ENCODE measurements around the gene CSTPP1.

Gene CSTPP1

GRCh38 chr11:47028195-47029093 is 91.9 kb downstream of the CSTPP1 start:
- Histone ChIP-seq H3K4ac (ENCODE audit: low read length) (no peak overlapping the region), H3K79me1 (ENCODE audit: low read depth, low read length) (no peaks in the 10 kb centered on the region), H3K9ac (ENCODE audit: low read depth, low read length, poor library complexity) (no peak overlapping the region), H4K91ac (ENCODE audit: low read depth, low read length, poor library complexity) (no peak overlapping the region), H3K4me2 (ENCODE audit: insufficient read depth, low read length, poor library complexity, severe bottlenecking) (no peak overlapping the region), H2BK120ac (ENCODE audit: low read depth, low read length) (no peak overlapping the region), H3K27me3 (ENCODE audit: control insufficient read depth in 3 of 3, insufficient read depth in 3 of 3, low read depth in 1 of 3, low read length in 3 of 3) (no peaks in the 10 kb centered on the region), H2BK15ac (ENCODE audit: low read length) (no peak overlapping the region), H2BK12ac (ENCODE audit: low read length) (no peak overlapping the region), H3K14ac (ENCODE audit: low read length) (no peak overlapping the region), H2AFZ (ENCODE audit: low read length) (no peak overlapping the region), H3K27ac (replicated peaks; ENCODE audit: low read length) (no peak overlapping the region), H2AK5ac (ENCODE audit: low read depth, low read length) (no peak overlapping the region), H3K4me3 (ENCODE audit: low read length in 2 of 2) (no peak overlapping the region), H3K4me1 (ENCODE audit: control insufficient read depth in 2 of 2, insufficient read depth in 1 of 2, low read depth in 1 of 2, low read length in 2 of 2) (peaks cover 3% of the 10 kb centered on the region in 2 donors), H4K8ac (ENCODE audit: low read depth, low read length) (no peak overlapping the region), H3K36me3 (replicated peaks in 1 of 2; ENCODE audit: control insufficient read depth in 2 of 2, insufficient read depth in 2 of 2, low read length in 2 of 2) (no peaks in the 10 kb centered on the region), H3K23ac (ENCODE audit: low read depth, low read length, poor library complexity) (no peak overlapping the region), H2BK5ac (ENCODE audit: low read length) (no peak overlapping the region), H3K9me3 (replicated peaks in 1 of 2; ENCODE audit: control insufficient read depth in 2 of 2, insufficient read depth in 1 of 2, low read depth in 1 of 2, low read length in 2 of 2) (no peaks in the 10 kb centered on the region), H3K18ac (ENCODE audit: low read length) (no peak overlapping the region)
- no peak for DNase-seq (ENCODE audit: low spot score)
- WGBS, 2 donors (ENCODE audit: extremely low coverage in 2 of 2, insufficient read length in 2 of 2, insufficient replicate concordance in 1 of 2): no CpG with 5 or more reads among the region's 9 CpGs

GRCh38 chr11:47033439-47033838 is 96.9 kb downstream of the CSTPP1 start:
- Histone ChIP-seq H3K36me3 (replicated peaks in 1 of 2; ENCODE audit: control insufficient read depth in 2 of 2, insufficient read depth in 2 of 2, low read length in 2 of 2) (no peaks in the 10 kb centered on the region), H3K4me3 (ENCODE audit: low read length in 2 of 2) (no peak overlapping the region), H2BK120ac (ENCODE audit: low read depth, low read length) (no peak overlapping the region), H2BK15ac (ENCODE audit: low read length) (no peak overlapping the region), H4K8ac (ENCODE audit: low read depth, low read length) (no peak overlapping the region), H2AK5ac (ENCODE audit: low read depth, low read length) (no peak overlapping the region), H3K27ac (replicated peaks; ENCODE audit: low read length) (no peak overlapping the region), H4K91ac (ENCODE audit: low read depth, low read length, poor library complexity) (no peak overlapping the region), H3K79me1 (ENCODE audit: low read depth, low read length) (no peaks in the 10 kb centered on the region), H3K23ac (ENCODE audit: low read depth, low read length, poor library complexity) (no peak overlapping the region), H3K4me2 (ENCODE audit: insufficient read depth, low read length, poor library complexity, severe bottlenecking) (no peak overlapping the region), H3K9me3 (replicated peaks in 1 of 2; ENCODE audit: control insufficient read depth in 2 of 2, insufficient read depth in 1 of 2, low read depth in 1 of 2, low read length in 2 of 2) (peaks cover 0 to 15% of the 10 kb centered on the region in 2 donors), H3K9ac (ENCODE audit: low read depth, low read length, poor library complexity) (no peak overlapping the region), H3K4me1 (ENCODE audit: control insufficient read depth in 2 of 2, insufficient read depth in 1 of 2, low read depth in 1 of 2, low read length in 2 of 2) (peaks cover 4 to 6% of the 10 kb centered on the region in 2 donors), H3K4ac (ENCODE audit: low read length) (no peak overlapping the region), H2BK5ac (ENCODE audit: low read length) (no peak overlapping the region), H2BK12ac (ENCODE audit: low read length) (no peak overlapping the region), H2AFZ (ENCODE audit: low read length) (no peak overlapping the region), H3K14ac (ENCODE audit: low read length) (no peak overlapping the region), H3K18ac (ENCODE audit: low read length) (no peak overlapping the region), H3K27me3 (ENCODE audit: control insufficient read depth in 3 of 3, insufficient read depth in 3 of 3, low read depth in 1 of 3, low read length in 3 of 3) (no peaks in the 10 kb centered on the region)
- no CpG with 5 or more reads among the region's 2 CpGs for WGBS, 2 donors (ENCODE audit: extremely low coverage in 2 of 2, insufficient read length in 2 of 2, insufficient replicate concordance in 1 of 2)
- no peak for DNase-seq (ENCODE audit: low spot score)

DNA sequence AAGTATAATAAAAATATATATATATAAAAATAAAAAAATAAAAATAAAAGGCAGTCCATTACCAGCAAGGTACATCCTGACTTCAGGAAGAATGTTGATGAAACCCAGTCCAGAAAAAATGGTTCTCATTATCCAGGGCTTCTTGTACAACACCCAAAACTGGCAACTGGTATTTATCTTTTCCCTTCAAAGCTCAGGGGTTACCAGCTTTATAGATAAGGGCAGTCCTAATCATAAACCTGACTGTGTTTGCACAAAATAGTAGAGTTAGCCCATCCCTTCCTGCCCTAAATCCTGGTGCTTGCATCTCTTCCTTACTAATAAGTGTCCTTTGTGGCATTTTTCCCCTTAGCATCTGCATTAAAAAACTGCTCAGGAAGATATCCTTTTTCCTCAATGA is 97.5 kb downstream of the CSTPP1 start:
- Histone ChIP-seq H3K18ac (ENCODE audit: low read length) (no peak overlapping the region), H2BK15ac (ENCODE audit: low read length) (no peak overlapping the region), H3K9ac (ENCODE audit: low read depth, low read length, poor library complexity) (no peak overlapping the region), H2BK12ac (ENCODE audit: low read length) (no peak overlapping the region), H3K14ac (ENCODE audit: low read length) (no peak overlapping the region), H4K8ac (ENCODE audit: low read depth, low read length) (no peak overlapping the region), H3K36me3 (replicated peaks in 1 of 2; ENCODE audit: control insufficient read depth in 2 of 2, insufficient read depth in 2 of 2, low read length in 2 of 2) (no peaks in the 10 kb centered on the region), H2BK120ac (ENCODE audit: low read depth, low read length) (no peak overlapping the region), H3K27me3 (ENCODE audit: control insufficient read depth in 3 of 3, insufficient read depth in 3 of 3, low read depth in 1 of 3, low read length in 3 of 3) (no peaks in the 10 kb centered on the region), H3K4me1 (ENCODE audit: control insufficient read depth in 2 of 2, insufficient read depth in 1 of 2, low read depth in 1 of 2, low read length in 2 of 2) (peaks cover 4 to 6% of the 10 kb centered on the region in 2 donors), H3K4me2 (ENCODE audit: insufficient read depth, low read length, poor library complexity, severe bottlenecking) (no peak overlapping the region), H3K9me3 (replicated peaks in 1 of 2; ENCODE audit: control insufficient read depth in 2 of 2, insufficient read depth in 1 of 2, low read depth in 1 of 2, low read length in 2 of 2) (peaks cover 0 to 15% of the 10 kb centered on the region in 2 donors), H3K4ac (ENCODE audit: low read length) (no peak overlapping the region), H2AK5ac (ENCODE audit: low read depth, low read length) (no peak overlapping the region), H3K4me3 (ENCODE audit: low read length in 2 of 2) (no peak overlapping the region), H4K91ac (ENCODE audit: low read depth, low read length, poor library complexity) (no peak overlapping the region), H3K23ac (ENCODE audit: low read depth, low read length, poor library complexity) (no peak overlapping the region), H3K79me1 (ENCODE audit: low read depth, low read length) (no peaks in the 10 kb centered on the region), H3K27ac (replicated peaks; ENCODE audit: low read length) (no peak overlapping the region), H2BK5ac (ENCODE audit: low read length) (no peak overlapping the region), H2AFZ (ENCODE audit: low read length) (no peak overlapping the region)
- no peak for DNase-seq (ENCODE audit: low spot score)

DNA sequence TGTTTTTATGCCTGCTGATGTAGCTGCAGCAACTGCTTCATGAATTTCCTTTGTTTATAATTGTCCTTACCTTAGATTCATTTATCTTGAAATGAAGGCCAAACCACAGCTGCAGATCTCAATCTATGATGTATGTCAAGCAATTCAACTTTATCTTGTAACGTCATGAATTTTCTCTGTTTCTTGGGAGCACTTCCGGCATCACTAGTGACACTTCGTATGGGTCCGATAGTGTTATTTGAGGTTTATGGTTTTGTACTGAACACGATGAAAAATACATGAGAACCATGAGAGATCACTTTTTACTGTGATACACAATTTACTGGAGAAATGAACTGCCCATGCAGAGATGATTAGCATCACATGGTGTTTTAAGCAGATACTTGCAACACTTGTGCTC is 98.5 kb downstream of the CSTPP1 start:
- H2BK12ac ChIP-seq (ENCODE audit: low read length): no peak overlapping the region
- no peak overlapping the region for H2AK5ac ChIP-seq (ENCODE audit: low read depth, low read length)
- DNase-seq (ENCODE audit: low spot score): no peak
- H3K79me1 ChIP-seq (ENCODE audit: low read depth, low read length): no peaks in the 10 kb centered on the region
- H3K23ac ChIP-seq (ENCODE audit: low read depth, low read length, poor library complexity): no peak overlapping the region
- H4K91ac ChIP-seq (ENCODE audit: low read depth, low read length, poor library complexity): no peak overlapping the region
- H3K18ac ChIP-seq (ENCODE audit: low read length): no peak overlapping the region
- no peak overlapping the region for H3K4ac ChIP-seq (ENCODE audit: low read length)
- H2AFZ ChIP-seq (ENCODE audit: low read length): no peak overlapping the region
- WGBS, 2 donors (ENCODE audit: extremely low coverage in 2 of 2, insufficient read length in 2 of 2, insufficient replicate concordance in 1 of 2): no CpG with 5 or more reads among the region's 5 CpGs
- no peak overlapping the region for H2BK15ac ChIP-seq (ENCODE audit: low read length)
- H3K14ac ChIP-seq (ENCODE audit: low read length): no peak overlapping the region
- no peak overlapping the region for H3K27ac ChIP-seq (replicated peaks; ENCODE audit: low read length)
- H3K27me3 ChIP-seq (ENCODE audit: control insufficient read depth in 3 of 3, insufficient read depth in 3 of 3, low read depth in 1 of 3, low read length in 3 of 3): no peaks in the 10 kb centered on the region
- no peak overlapping the region for H3K9ac ChIP-seq (ENCODE audit: low read depth, low read length, poor library complexity)
- no peak overlapping the region for H2BK5ac ChIP-seq (ENCODE audit: low read length)
- H4K8ac ChIP-seq (ENCODE audit: low read depth, low read length): no peak overlapping the region
- no peak overlapping the region for H3K4me2 ChIP-seq (ENCODE audit: insufficient read depth, low read length, poor library complexity, severe bottlenecking)
- H3K9me3 ChIP-seq (replicated peaks in 1 of 2; ENCODE audit: control insufficient read depth in 2 of 2, insufficient read depth in 1 of 2, low read depth in 1 of 2, low read length in 2 of 2): peaks cover 0 to 15% of the 10 kb centered on the region in 2 donors
- no peak overlapping the region for H2BK120ac ChIP-seq (ENCODE audit: low read depth, low read length)
- H3K4me1 ChIP-seq (ENCODE audit: control insufficient read depth in 2 of 2, insufficient read depth in 1 of 2, low read depth in 1 of 2, low read length in 2 of 2): peaks cover 4 to 6% of the 10 kb centered on the region in 2 donors
- H3K36me3 ChIP-seq (replicated peaks in 1 of 2; ENCODE audit: control insufficient read depth in 2 of 2, insufficient read depth in 2 of 2, low read length in 2 of 2): no peaks in the 10 kb centered on the region
- no peak overlapping the region for H3K4me3 ChIP-seq (ENCODE audit: low read length in 2 of 2)

Measured in neuronal stem cell (in vitro differentiated cells).